C4-2B (cell line): ENCODE results near the gene COL28A1.

Source experiments
- H3K27ac ChIP-seq: fragments of 450-650 bp; 2 replicates; pipeline ENCODE4 v1.5.1; 2017
- ZFX ChIP-seq: fragments of 450-650 bp; IDR thresholded peaks from 2 replicates; pipeline ENCODE4 v1.6.1; 2017
- TF ChIP-seq, protein P1 (sequence below): fragments of 450-650 bp; conservative IDR thresholded peaks from 2 replicates; pipeline ENCODE4 v1.5.1; 2017; ENCODE audit warnings: mild to moderate bottlenecking

The COL28A1 gene

DNA sequence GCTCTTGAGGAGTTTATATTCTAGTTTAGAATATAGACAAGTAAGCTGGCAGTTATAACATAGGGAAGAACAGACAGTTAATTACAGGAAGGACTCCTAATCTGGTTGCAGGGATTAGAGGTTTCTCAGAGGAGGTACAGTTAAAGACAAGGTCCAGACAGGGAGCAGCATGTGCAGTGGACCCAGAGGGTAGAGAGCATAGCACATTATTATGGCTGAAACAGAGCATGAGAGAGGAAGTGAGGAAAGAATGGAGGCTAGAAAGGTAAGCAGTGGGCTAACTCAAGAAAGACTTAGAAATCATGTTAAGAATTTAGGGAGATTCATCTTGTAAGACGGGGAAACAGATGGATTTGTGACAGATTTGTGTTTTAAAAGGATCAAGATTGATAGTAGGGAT is 40.7 kb upstream of the COL28A1 start:
- no peak for TF ChIP-seq ZFX
- TF ChIP-seq, protein P1, sequence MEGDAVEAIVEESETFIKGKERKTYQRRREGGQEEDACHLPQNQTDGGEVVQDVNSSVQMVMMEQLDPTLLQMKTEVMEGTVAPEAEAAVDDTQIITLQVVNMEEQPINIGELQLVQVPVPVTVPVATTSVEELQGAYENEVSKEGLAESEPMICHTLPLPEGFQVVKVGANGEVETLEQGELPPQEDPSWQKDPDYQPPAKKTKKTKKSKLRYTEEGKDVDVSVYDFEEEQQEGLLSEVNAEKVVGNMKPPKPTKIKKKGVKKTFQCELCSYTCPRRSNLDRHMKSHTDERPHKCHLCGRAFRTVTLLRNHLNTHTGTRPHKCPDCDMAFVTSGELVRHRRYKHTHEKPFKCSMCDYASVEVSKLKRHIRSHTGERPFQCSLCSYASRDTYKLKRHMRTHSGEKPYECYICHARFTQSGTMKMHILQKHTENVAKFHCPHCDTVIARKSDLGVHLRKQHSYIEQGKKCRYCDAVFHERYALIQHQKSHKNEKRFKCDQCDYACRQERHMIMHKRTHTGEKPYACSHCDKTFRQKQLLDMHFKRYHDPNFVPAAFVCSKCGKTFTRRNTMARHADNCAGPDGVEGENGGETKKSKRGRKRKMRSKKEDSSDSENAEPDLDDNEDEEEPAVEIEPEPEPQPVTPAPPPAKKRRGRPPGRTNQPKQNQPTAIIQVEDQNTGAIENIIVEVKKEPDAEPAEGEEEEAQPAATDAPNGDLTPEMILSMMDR: no peak
- no peak overlapping the region for H3K27ac ChIP-seq

DNA sequence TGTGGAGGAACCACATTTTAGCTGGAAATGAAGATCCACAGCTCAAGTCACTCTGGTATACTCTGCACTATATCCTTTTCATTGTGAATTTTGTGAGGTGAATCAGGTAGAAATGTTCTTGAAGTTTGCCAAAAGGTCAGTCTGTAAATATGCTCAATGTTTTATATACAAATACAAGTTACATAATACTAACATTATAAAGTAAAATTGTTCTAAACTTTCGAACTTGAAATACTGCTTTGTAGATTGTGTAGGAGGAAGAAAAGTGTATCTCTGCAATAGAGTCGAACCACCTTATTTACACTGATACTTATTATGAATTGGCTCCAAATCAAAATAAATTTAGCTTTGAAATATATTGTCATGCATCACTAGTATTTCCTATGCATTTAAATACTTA is 38.0 kb upstream of the COL28A1 start:
- H3K27ac ChIP-seq: peak overlapping the region; percentile 69; the same call in 1 of the 2 replicates
- TF ChIP-seq ZFX: no peak
- TF ChIP-seq, protein P1: no peak

DNA sequence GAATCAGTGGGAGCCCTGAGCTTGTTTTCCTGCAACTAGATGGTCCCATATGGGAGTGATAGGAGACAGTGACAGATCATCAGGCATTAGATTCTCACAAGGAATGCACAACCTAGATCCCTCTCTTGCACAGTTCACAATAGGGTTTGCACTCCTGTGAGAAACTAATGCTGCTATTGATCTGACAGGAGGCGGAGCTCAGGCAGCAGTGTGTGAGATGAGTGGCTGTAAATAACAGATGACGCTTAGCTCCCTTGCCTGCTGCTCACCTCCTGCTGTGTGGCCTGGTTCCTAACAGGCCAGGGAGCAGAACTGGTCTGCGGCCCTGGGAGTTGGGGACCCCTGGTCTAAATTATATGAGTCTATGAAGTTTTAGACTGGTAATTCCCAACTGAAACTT is 34.9 kb upstream of the COL28A1 start:
- peak overlapping the region; percentile 25; the same call in 1 of the 2 replicates for H3K27ac ChIP-seq
- TF ChIP-seq ZFX: no peak
- TF ChIP-seq, protein P1: no peak

DNA sequence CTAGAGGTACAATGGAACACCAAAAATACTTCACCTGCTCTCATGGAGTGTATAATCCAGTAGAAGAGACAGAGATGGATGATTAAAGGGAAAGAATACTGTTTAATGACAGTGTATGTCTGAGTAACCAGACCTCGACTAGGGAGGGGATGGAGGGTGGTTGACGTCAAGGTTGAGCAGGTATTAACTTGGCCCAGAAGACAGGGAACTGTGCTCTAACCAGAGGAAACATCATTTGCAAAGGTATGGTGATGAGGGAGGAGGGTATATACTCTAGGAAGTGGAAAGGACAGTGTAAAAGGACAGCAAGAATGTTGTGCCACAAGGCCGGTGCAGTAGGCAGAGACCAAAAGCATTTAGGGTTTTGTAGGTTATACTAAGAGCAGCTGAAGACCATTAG is 33.9 kb upstream of the COL28A1 start:
- TF ChIP-seq, protein P1: no peak
- no peak for TF ChIP-seq ZFX
- H3K27ac ChIP-seq: no peak overlapping the region; the same call in 1 of the 2 replicates

DNA sequence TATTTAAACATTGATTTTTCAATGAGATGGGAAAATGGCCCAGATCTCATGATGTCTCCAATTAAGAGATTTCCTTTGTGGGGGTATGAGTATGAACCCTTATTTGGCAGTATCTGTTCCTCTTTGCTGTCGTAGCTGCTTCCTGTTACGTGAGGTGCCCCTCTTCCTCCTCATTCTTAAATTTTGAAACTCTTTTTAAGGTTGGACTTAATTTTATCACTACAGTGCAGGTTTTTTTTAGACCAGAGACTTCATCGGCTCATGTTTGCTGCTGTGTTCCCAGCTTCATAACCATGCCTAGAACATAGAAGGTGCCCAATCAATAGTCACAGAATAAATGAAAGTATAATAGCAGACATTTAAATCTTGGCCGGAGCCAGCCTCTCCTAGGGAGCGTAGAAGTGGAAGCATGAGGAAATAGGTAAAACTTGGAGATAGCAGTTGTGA is 33.4 kb upstream of the COL28A1 start:
- no peak overlapping the region for H3K27ac ChIP-seq

DNA sequence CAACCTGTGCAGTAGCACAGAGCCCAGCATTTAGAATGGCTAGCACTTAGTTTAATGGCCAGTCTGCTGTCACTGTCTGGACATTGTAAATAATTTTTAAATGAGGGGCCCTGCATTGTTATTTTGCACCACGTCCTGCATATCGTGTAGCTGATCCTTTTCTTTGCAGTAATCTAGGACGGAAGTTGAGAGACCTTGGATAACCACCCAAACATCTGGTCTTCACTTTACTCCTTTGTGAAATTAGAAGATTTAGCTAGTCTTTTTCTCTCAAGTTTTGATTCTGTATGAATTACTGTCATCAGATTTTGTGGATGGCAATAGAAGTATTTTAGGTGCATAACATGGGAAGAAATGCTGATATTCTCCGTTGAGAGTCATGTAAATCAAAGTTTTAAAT is 32.9 kb upstream of the COL28A1 start:
- TF ChIP-seq, protein P1: no peak
- no peak for TF ChIP-seq ZFX
- no peak overlapping the region for H3K27ac ChIP-seq

More for the DNA sequence above, 33.4 kb upstream of the COL28A1 start:
- TF ChIP-seq, protein P1: no peak
- no peak for TF ChIP-seq ZFX

DNA sequence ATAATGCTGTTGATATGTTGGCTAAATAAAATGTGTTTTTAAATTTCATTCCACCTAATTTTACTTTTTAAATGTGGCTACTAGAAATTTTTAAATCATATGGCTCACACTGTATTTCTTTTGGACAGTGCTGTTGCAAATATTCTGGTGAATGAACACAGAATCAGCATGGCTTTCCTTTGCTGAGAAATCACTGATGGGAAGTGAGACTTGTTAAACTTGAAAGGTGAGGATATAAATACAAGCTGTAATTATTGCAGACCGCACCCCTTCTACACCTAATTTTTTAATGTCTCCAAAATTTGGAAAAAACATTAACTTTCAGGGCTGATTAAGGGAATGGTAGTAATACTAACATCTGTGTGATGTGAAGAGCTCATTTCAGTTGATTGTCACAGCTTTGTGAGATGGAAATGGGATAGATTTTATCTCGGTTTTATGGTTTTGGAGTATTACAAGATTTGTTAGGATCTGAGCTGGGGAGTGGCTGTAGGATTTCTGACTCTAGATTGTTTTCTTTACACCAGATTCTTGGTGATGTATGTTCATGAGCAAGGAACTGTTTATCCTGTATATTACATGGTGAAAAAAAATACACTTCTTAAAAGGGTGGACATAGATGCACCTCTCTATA is 32.3 kb upstream of the COL28A1 start:
- TF ChIP-seq, protein P1: no peak
- TF ChIP-seq ZFX: no peak
- H3K27ac ChIP-seq: no peak overlapping the region
